Measurements from ENCODE around the gene MELTF.

GRCh38 chr3:197014024-197014423 is 15.6 kb downstream of the MELTF start:
- TF ChIP-seq CTCF (IDR thresholded peaks at IDR 0.05; ENCODE audit: poor library complexity, severe bottlenecking) (no peak), EP300 (conservative IDR thresholded peaks at IDR 0.05; ENCODE audit: poor library complexity, severe bottlenecking) (no peak), MXI1 (conservative IDR thresholded peaks at IDR 0.05; ENCODE audit: poor library complexity, severe bottlenecking) (no peak), EZH2 (IDR thresholded peaks at IDR 0.05; ENCODE audit: borderline replicate concordance, insufficient read depth, low read length, poor library complexity, severe bottlenecking) (no peak), TAF1 (IDR thresholded peaks at IDR 0.05; ENCODE audit: low read depth) (no peak), REST (IDR thresholded peaks at IDR 0.05; ENCODE audit: borderline replicate concordance) (no peak)
